Suprapubic skin (tissue), 4 donors: Measurements from ENCODE around the gene CCDC85C. TPM values are rescaled to one million over a fixed set of nuclear protein-coding genes. Genes with fewer than 3 reads are reported as not detected.
"Not testable (repeated sequence)": the region's sequence is repeated elsewhere in the genome, so short reads cannot be mapped to it uniquely, and the experiment has no call there.

Experiments
- DNase-seq, 2 donors: peaks; one replicate each; pipeline ENCODE4 v3.0.0-alpha.2; 2019; ENCODE audit warnings: low spot score in 2 of 2
- H3K27ac ChIP-seq: fragments of 200-600 bp; sonication (generic); one replicate; pipeline ENCODE4 v1.5.1; 2019
- H3K27me3 ChIP-seq: fragments of 200-600 bp; sonication (generic); one replicate; pipeline ENCODE4 v1.5.1; 2019
- H3K36me3 ChIP-seq: fragments of 200-600 bp; sonication (generic); one replicate; pipeline ENCODE4 v1.5.1; 2019
- H3K4me1 ChIP-seq: fragments of 200-600 bp; sonication (generic); one replicate; pipeline ENCODE4 v1.5.1; 2019
- H3K4me3 ChIP-seq: fragments of 200-600 bp; sonication (generic); one replicate; pipeline ENCODE4 v1.5.1; 2019; ENCODE audit warnings: mild to moderate bottlenecking
- H3K9me3 ChIP-seq: fragments of 200-600 bp; sonication (generic); one replicate; pipeline ENCODE4 v1.5.1; 2019
- EP300 ChIP-seq: sonication (generic); formaldehyde crosslinking; IDR thresholded peaks from one replicate; pipeline ENCODE4 v1.6.1; 2017; ENCODE audit warnings: antibody characterized with exemption
- POLR2A ChIP-seq, 2 donors: fragments of 450-650 bp; IDR thresholded peaks; one replicate each; pipeline ENCODE4 v1.6.1; 2017; ENCODE audit warnings: antibody characterized with exemption in 2 of 2, mild to moderate bottlenecking in 2 of 2, moderate library complexity in 2 of 2
- POLR2AphosphoS5 ChIP-seq, 3 donors: sonication (generic); formaldehyde crosslinking; IDR thresholded peaks; one replicate each; pipeline ENCODE4 v1.6.1; 2017; ENCODE audit warnings: antibody characterized with exemption in 3 of 3
- WGBS: methylation state at CpG from one replicate; pipeline ENCODE4 v1.1.5; 2018; 5-methylcytosine and 5-hydroxymethylcytosine counted together
- total RNA-seq, 4 donors: library from RNA; depleted of rRNA; stranded (reverse); fragments of >200 nt; gene quantifications; one replicate each; pipeline ENCODE4 v1.1.0, GENCODE V29; 2016
- TF ChIP-seq, protein P1 (sequence below), 2 donors: fragments of 200-600 bp in 1 of 2; fragments of 450-650 bp in 1 of 2; sonication (generic) in 1 of 2; IDR thresholded peaks; one replicate each; pipeline ENCODE4 v1.5.1; 2016 to 2019; ENCODE audit warnings: antibody characterized with exemption in 2 of 2, mild to moderate bottlenecking in 1 of 2, moderate library complexity in 1 of 2

Gene CCDC85C
- total RNA-seq, 4 donors from 2014 or later = 18.8 to 53.2 (median 48.0) TPM

DNA sequence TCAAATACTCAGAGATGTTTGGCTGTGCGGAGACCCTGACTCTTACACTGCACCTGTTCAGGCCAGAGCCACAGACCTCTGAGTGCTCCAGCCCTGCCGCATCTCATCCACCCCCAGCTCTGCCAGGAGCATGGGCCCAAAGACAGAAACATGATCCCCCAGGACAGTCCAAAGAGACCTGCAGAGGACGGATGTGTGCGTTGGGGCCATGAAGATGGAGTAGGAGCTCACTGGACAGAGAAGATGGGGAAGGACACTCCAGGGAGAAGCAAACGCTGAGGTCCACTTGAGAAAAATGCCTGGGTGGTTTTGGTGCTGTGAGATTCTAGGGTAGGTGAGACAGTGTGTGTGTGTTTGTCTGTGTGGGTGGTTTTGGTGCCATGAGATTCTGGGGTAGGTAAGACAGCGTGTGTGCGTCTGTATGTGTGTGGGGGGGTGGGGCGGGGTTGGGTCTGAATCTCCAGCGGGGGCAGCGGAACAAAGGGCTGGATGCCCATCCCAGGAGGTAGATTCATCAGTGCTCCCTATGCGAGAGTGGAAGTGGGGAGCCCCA is 40.1 kb upstream of the CCDC85C start:
- WGBS = 90% methylated on average over 11 of the region's 11 CpGs
- H3K4me1 ChIP-seq = peaks cover 17% of the 10 kb centered on the region

DNA sequence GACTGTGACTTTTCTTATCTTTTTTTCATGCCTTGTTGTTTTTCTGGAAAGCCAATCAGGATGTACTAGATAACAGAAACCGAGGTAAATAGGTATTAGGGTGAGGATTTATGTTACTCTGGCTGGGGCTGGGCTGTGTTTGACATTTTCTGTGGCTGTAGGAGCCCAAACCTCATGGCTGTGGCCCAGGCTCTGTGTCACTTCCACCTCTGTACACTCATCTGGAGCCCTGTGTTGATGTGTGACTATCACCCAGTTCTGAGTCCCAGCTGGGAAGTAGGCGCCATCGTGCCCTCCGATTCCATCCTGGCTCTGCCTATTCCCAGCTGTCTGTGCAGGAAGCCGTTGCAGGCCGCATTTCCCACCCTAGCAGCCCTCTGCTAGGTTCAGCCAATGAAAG is 39.3 kb upstream of the CCDC85C start:
- TF ChIP-seq POLR2A (IDR thresholded peaks at IDR 0.05) = no peak
- TF ChIP-seq, protein P1, sequence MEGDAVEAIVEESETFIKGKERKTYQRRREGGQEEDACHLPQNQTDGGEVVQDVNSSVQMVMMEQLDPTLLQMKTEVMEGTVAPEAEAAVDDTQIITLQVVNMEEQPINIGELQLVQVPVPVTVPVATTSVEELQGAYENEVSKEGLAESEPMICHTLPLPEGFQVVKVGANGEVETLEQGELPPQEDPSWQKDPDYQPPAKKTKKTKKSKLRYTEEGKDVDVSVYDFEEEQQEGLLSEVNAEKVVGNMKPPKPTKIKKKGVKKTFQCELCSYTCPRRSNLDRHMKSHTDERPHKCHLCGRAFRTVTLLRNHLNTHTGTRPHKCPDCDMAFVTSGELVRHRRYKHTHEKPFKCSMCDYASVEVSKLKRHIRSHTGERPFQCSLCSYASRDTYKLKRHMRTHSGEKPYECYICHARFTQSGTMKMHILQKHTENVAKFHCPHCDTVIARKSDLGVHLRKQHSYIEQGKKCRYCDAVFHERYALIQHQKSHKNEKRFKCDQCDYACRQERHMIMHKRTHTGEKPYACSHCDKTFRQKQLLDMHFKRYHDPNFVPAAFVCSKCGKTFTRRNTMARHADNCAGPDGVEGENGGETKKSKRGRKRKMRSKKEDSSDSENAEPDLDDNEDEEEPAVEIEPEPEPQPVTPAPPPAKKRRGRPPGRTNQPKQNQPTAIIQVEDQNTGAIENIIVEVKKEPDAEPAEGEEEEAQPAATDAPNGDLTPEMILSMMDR (IDR thresholded peaks at IDR 0.05) = no peak
- TF ChIP-seq POLR2AphosphoS5 (IDR thresholded peaks at IDR 0.05) = no peak
- Histone ChIP-seq H3K4me1 (peaks cover 17% of the 10 kb centered on the region), H3K27ac (no peak overlapping the region), H3K4me3 (no peak overlapping the region), H3K9me3 (no peaks in the 10 kb centered on the region), H3K27me3 (peaks cover 10% of the 10 kb centered on the region), H3K36me3 (no peaks in the 10 kb centered on the region)
- no peak for DNase-seq
- WGBS = 53% methylated on average over 3 of the region's 6 CpGs

More for the DNA sequence above, 40.1 kb upstream of the CCDC85C start:
- no peaks in the 10 kb centered on the region for H3K9me3 ChIP-seq
- H3K27ac ChIP-seq = no peak overlapping the region
- DNase-seq = no peak
- no peak overlapping the region for H3K4me3 ChIP-seq
- H3K27me3 ChIP-seq = peaks cover 10% of the 10 kb centered on the region
- H3K36me3 ChIP-seq = no peaks in the 10 kb centered on the region
- TF ChIP-seq, protein P1 (IDR thresholded peaks at IDR 0.05) = no peak
- TF ChIP-seq POLR2AphosphoS5 (IDR thresholded peaks at IDR 0.05) (no peak), EP300 (no peak), POLR2A (IDR thresholded peaks at IDR 0.05) (no peak)

DNA sequence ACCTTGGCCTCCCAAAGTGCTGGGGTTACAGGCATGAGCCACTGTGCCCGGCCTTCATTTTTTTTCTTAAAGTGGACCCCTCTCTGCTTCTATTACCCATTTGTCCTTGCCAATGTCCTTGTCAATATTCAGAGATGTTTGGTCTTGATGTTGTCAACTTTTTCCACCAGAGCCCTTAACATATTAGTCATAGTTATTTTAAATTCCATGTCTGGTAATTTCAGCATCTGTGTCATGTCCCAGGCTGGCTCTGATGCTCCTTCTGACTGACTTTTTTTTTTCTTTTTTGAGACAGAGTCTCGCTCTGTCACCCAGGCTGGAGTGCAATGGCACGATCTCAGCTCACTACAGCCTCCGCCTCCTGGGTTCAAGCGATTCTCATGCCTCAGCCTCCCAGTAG is 38.8 kb upstream of the CCDC85C start:
- not testable (repeated sequence) for H3K27ac ChIP-seq, H3K36me3 ChIP-seq, DNase-seq, H3K9me3 ChIP-seq, H3K4me3 ChIP-seq
- peaks cover 10% of the 10 kb centered on the region for H3K27me3 ChIP-seq
- peaks cover 17% of the 10 kb centered on the region for H3K4me1 ChIP-seq
- 94% methylated on average over 5 of the region's 5 CpGs for WGBS

DNA sequence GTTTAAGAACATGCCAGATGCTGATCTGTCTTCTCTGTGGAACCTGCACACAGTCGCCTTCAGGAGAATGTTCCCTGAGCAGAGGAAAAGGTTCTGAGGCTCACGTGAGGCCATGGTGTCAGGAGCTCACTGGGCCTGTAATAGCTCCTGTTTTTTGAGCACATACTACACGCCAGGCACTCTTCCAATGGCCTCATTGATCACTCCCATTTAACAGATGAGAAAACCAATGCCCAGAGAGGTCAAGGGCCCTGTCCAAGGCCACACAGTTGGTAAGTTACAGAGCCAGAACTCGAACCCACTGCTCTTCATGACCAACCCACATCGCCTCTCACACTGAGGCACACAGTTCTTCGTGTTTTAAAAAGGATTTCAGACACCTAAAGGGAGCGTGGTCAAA is 33.6 kb upstream of the CCDC85C start:
- no peak overlapping the region for H3K4me3 ChIP-seq
- H3K27me3 ChIP-seq = no peaks in the 10 kb centered on the region
- no peaks in the 10 kb centered on the region for H3K36me3 ChIP-seq
- WGBS = 87% methylated on average over 7 of the region's 7 CpGs
- DNase-seq = no peak
- H3K4me1 ChIP-seq = no peaks in the 10 kb centered on the region
- TF ChIP-seq EP300 = no peak
- TF ChIP-seq, protein P1 (IDR thresholded peaks at IDR 0.05) = no peak
- no peak for TF ChIP-seq POLR2A (IDR thresholded peaks at IDR 0.05)
- TF ChIP-seq POLR2AphosphoS5 (IDR thresholded peaks at IDR 0.05) = no peak
- H3K9me3 ChIP-seq = no peaks in the 10 kb centered on the region
- no peak overlapping the region for H3K27ac ChIP-seq

DNA sequence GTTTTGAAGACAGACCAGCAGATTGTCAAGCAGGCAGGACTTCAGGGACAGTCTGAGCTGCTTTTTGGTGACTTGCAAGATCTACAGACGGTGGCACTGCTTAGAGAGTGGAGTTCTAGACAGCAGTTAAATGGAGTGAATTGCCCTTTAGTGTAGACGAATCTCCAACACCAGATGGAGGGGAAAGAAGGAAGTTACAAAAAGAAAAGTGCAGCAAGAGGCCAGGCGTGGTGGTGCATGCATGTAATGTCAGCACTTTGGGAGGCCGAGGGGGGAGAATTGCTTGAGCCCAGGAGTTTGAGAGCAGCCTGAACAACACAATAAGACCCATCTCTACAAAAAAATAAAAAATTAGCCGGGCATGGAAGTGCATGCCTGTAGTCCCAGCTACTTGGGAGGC is 32.5 kb upstream of the CCDC85C start:
- H3K27me3 ChIP-seq = no peaks in the 10 kb centered on the region
- no peaks in the 10 kb centered on the region for H3K9me3 ChIP-seq
- no peaks in the 10 kb centered on the region for H3K36me3 ChIP-seq
- 75% methylated on average over 5 of the region's 5 CpGs for WGBS
- DNase-seq = no peak
- H3K27ac ChIP-seq = no peak overlapping the region
- TF ChIP-seq EP300 (no peak), POLR2A (IDR thresholded peaks at IDR 0.05) (no peak), POLR2AphosphoS5 (IDR thresholded peaks at IDR 0.05) (no peak)
- TF ChIP-seq, protein P1 (IDR thresholded peaks at IDR 0.05) = no peak
- H3K4me3 ChIP-seq = no peak overlapping the region
- no peaks in the 10 kb centered on the region for H3K4me1 ChIP-seq

DNA sequence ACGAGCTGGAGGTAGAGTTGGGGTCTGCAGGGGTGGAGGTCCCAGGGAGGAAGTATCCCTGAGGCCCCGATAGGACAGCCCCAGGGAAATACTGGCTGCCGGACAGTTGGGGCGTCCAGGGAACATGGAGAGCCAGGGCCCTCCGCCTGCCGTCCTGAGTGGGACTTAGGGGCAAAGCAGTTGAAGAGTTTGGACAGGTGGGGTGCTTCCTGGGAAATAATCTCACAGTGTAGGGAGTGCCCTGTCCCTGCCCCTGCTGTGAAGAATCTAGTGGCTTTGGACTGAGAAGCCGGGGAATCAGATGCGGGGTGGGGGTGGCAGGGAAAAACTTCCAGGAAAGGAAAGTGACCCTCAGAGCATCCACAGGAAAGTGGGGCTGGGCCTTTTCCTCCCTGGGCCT is 31.1 kb upstream of the CCDC85C start:
- H3K4me1 ChIP-seq = no peaks in the 10 kb centered on the region
- no peaks in the 10 kb centered on the region for H3K36me3 ChIP-seq
- no peak overlapping the region for H3K27ac ChIP-seq
- TF ChIP-seq POLR2A (IDR thresholded peaks at IDR 0.05) (no peak), EP300 (no peak), POLR2AphosphoS5 (IDR thresholded peaks at IDR 0.05) (no peak)
- TF ChIP-seq, protein P1 (IDR thresholded peaks at IDR 0.05) = no peak
- DNase-seq = no peak
- no peaks in the 10 kb centered on the region for H3K27me3 ChIP-seq
- no peak overlapping the region for H3K4me3 ChIP-seq
- 81% methylated on average over 8 of the region's 8 CpGs for WGBS
- H3K9me3 ChIP-seq = no peaks in the 10 kb centered on the region
